ENCODE measurements around the gene NUP210. TPM values are rescaled to one million over a fixed set of nuclear protein-coding genes. Genes with fewer than 3 reads are reported as not detected.

Gene NUP210
- total RNA-seq, 4 donors from 2014 or later = 9.8 to 24.6 (median 17.7) TPM

GRCh38 chr3:13411186-13411860 lies 8.8 kb downstream of the NUP210 start:
- Histone ChIP-seq H3K9me3 (no peaks in the 10 kb centered on the region), H3K36me3 (no peaks in the 10 kb centered on the region), H3K27ac (no peak overlapping the region), H3K4me3 (replicated peaks in 1 of 3) (no peak overlapping the region), H3K27me3 (no peaks in the 10 kb centered on the region), H3K4me1 (no peaks in the 10 kb centered on the region)
- TF ChIP-seq POLR2A (IDR thresholded peaks at IDR 0.05) = no peak
- TF ChIP-seq, protein P1, sequence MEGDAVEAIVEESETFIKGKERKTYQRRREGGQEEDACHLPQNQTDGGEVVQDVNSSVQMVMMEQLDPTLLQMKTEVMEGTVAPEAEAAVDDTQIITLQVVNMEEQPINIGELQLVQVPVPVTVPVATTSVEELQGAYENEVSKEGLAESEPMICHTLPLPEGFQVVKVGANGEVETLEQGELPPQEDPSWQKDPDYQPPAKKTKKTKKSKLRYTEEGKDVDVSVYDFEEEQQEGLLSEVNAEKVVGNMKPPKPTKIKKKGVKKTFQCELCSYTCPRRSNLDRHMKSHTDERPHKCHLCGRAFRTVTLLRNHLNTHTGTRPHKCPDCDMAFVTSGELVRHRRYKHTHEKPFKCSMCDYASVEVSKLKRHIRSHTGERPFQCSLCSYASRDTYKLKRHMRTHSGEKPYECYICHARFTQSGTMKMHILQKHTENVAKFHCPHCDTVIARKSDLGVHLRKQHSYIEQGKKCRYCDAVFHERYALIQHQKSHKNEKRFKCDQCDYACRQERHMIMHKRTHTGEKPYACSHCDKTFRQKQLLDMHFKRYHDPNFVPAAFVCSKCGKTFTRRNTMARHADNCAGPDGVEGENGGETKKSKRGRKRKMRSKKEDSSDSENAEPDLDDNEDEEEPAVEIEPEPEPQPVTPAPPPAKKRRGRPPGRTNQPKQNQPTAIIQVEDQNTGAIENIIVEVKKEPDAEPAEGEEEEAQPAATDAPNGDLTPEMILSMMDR (IDR thresholded peaks at IDR 0.05) = no peak
- 93 to 94% methylated on average over 6 of the region's 6 CpGs for WGBS, 2 donors
- DNase-seq = no peak
- intact Hi-C loops (cut with DNase I) = no loop called here

DNA sequence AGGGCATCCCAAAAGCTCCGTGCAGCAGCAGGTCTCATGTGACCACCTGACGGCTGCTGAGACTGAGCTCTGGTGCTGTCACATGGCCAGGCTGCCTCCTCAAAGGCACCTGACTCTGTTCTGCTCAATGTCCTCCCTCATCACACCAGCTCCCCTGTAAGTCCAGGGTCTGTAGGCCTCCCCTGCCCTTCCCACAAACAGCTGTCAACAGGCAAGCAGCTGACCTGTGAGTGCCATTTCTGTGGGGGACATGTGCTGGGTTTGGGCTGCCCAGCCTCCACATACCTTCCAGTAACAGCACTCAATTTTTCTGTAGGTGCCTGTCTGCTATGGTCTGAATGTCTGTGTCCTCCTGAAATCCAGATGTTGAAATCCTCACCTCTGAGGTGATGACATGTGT lies 11.2 kb downstream of the NUP210 start:
- no peaks in the 10 kb centered on the region for H3K4me1 ChIP-seq
- no peaks in the 10 kb centered on the region for H3K36me3 ChIP-seq
- WGBS, 2 donors = 85 to 95% methylated on average over 2 of the region's 2 CpGs
- TF ChIP-seq POLR2A (IDR thresholded peaks at IDR 0.05) = no peak
- TF ChIP-seq, protein P1 (IDR thresholded peaks at IDR 0.05) = no peak
- no peak overlapping the region for H3K27ac ChIP-seq
- H3K9me3 ChIP-seq = no peaks in the 10 kb centered on the region
- no peak for DNase-seq
- H3K4me3 ChIP-seq (replicated peaks in 1 of 3) = no peak overlapping the region
- intact Hi-C loops (cut with DNase I) = no loop called here
- H3K27me3 ChIP-seq = no peaks in the 10 kb centered on the region

DNA sequence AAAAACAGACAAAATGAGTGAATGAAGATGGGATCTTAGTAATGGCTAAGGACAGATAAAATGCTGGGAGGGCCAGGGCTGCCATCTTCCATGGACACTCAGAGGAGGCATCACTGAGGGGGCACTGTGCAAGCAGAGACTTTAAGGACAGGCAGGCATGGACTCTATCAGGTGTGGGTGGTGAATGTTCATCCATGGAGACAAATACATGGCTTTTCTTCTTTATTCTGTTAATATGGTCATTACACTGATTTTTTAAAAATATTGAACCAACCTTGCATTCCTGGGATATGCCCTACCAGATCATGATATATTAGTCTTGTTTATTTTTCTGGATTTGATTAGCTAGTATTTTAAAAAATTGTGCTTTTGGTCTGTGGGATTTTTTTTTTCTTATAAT lies 12.2 kb downstream of the NUP210 start:
- no peaks in the 10 kb centered on the region for H3K9me3 ChIP-seq
- intact Hi-C loops (cut with DNase I) = no loop called here

DNA sequence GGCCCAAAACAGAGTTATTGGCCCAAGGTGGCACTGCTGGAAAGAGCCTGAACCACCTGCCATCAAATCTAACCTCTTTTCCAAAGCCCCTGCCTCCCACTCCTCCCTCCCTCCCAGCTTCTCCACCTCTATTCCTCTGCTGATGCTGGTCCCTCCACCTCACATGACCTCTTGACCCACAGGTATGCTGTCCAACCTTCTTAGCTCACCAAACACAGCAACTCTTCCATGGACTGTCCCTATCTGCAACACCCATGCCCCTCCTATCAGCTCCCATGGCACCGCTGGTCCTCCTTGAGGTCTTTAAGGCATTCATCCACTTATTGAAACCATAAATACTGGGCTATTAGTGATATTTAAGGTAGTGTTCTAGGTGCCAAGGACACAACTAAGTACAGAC lies 12.6 kb downstream of the NUP210 start:
- 97 to 100% methylated on average over 1 of the region's 1 CpG for WGBS, 2 donors
- Histone ChIP-seq H3K4me1 (no peaks in the 10 kb centered on the region), H3K4me3 (replicated peaks in 1 of 3) (no peak overlapping the region), H3K27me3 (no peaks in the 10 kb centered on the region), H3K9me3 (no peaks in the 10 kb centered on the region), H3K27ac (no peak overlapping the region), H3K36me3 (no peaks in the 10 kb centered on the region)
- TF ChIP-seq, protein P1 (IDR thresholded peaks at IDR 0.05) = no peak
- TF ChIP-seq POLR2A (IDR thresholded peaks at IDR 0.05) = no peak
- intact Hi-C loops (cut with DNase I) = no loop called here
- no peak for DNase-seq

More for the DNA sequence above, 12.2 kb downstream of the NUP210 start:
- Histone ChIP-seq H3K4me1 (no peaks in the 10 kb centered on the region), H3K4me3 (replicated peaks in 1 of 3) (no peak overlapping the region), H3K27me3 (no peaks in the 10 kb centered on the region), H3K36me3 (no peaks in the 10 kb centered on the region), H3K27ac (no peak overlapping the region)
- TF ChIP-seq POLR2A (IDR thresholded peaks at IDR 0.05) = no peak
- TF ChIP-seq, protein P1 (IDR thresholded peaks at IDR 0.05) = no peak
- DNase-seq = no peak

- H3K27ac ChIP-seq = no peak overlapping the region
- no peak for TF ChIP-seq POLR2A (IDR thresholded peaks at IDR 0.05)
- TF ChIP-seq, protein P1 (IDR thresholded peaks at IDR 0.05) = no peak
- H3K4me3 ChIP-seq (replicated peaks in 1 of 3) = no peak overlapping the region
- no peak for DNase-seq
- 82 to 88% methylated on average over 4 to 5 of the region's 5 CpGs for WGBS, 2 donors
- H3K36me3 ChIP-seq = no peaks in the 10 kb centered on the region
- intact Hi-C loops (cut with DNase I) = no loop called here
- no peaks in the 10 kb centered on the region for H3K9me3 ChIP-seq
- no peaks in the 10 kb centered on the region for H3K4me1 ChIP-seq
- H3K27me3 ChIP-seq = no peaks in the 10 kb centered on the region
These were observed 13.9 kb downstream of the NUP210 start for GRCh38 chr3:13406190-13406589.

Measured in thyroid gland (tissue), 4 donors.